Activated naive CD4-positive, alpha-beta T cell treated with Interleukin-2 at 50 U/mL for 16 hours (primary cell): ENCODE data around the gene SEZ6L2.
A peak's percentile ranks its signal among the peaks of the same experiment; 100 is the strongest.
"Not testable (repeated sequence)": the region's sequence is repeated elsewhere in the genome, so short reads cannot be mapped to it uniquely, and the experiment has no call there.

Source experiments
- DNase-seq: peaks from one replicate; pipeline ENCODE4 v3.0.0-alpha.2; 2020

Gene SEZ6L2

DNA sequence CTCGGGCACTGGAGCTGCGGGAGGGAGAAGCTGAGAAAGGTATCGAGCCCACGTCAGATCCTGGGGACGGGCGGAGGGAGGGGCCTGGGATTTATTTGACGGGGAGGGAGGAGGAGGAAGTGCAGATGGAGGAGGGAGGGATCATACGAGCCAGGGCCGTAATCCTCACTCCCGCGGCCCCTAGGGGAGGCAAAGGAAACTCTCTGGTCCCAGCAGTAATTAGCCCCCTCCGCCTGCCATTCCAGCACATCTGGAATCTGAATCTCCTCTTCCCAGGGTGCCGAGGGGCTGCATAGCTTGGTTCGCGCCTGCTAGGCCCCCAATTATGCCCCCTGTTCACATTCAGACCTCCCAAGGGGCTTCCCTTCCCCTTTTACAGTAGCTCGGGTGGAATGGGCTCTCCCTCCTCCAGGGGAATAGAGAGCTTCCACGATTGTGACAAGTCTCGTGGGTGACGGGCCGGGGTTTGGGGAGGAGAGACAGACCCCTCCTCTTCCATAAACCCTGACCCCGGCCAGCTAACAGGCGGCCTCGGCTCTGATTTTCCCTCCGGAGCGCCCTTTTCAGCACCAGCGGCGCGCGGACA lies at the start of gene SEZ6L2:
TSS of gene SEZ6L2 (minus strand) at position 35 of the 586 bp plus-strand sequence. CDS start 531 bp downstream, outside the sequence.
- no peak for DNase-seq

DNA sequence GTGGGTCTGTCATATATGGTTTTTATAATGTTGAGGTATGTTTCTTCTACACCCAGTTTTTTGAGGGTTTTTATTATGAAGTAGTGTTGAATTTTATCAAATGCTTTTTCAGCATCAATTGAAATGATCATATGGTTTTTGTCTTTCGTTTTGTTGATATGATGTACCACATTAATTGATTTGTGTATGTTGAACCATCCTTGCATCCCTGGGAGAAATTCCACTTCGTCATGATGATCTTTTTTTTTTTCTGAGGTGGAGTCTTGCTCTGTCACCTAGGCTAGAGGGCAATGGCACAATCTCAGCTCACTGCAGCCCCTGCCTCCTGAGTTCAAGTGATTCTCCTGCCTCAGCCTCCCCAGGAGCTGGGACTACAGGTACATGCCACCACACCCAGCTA lies 48.5 kb upstream of the SEZ6L2 start:
- DNase-seq: no peak

DNA sequence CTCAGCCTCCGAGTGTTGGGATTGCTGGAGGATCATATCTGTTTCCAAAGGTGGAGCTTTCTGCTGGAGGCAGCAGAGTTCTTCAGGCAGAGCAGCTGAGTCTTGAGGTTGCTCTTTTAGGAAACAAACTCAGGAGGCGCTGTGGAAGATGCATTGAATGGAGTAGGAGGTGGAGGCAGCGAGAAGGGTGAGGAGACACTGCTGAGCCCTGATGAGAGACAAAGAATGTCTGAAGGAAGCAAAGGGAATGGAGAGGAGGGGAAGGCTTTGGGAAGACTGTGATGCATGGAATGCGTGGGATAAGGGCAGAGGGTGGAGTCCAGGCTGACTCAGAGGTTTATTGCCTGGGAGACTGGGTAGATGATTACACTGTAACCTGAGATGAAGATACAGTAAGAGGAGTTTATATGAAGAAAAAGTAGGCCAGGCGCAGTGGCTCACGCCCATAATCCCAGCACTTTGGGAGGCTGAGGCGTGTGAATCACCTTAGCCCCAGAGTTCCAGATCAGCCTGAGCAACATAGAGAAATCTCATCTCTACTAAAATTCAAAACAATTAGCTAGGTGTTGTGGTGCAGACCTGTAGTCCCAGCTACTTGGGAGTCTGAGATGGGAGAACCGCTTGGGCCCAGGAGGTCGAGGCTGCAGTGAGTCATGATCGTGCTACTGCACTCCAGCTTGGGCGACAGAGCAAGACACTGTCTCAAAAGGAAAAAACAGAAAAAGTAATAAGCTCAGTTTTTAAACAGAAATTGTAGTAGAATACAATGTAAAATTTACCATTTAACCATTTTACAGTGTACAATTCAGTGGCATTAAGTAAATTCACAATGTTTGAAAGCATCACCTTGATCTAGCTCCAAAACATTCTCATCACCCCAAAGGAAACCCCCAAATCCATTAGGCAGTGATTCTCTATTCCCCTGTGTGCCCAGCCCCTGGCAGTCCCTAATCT lies 44.8 kb upstream of the SEZ6L2 start:
- DNase-seq: no peak

DNA sequence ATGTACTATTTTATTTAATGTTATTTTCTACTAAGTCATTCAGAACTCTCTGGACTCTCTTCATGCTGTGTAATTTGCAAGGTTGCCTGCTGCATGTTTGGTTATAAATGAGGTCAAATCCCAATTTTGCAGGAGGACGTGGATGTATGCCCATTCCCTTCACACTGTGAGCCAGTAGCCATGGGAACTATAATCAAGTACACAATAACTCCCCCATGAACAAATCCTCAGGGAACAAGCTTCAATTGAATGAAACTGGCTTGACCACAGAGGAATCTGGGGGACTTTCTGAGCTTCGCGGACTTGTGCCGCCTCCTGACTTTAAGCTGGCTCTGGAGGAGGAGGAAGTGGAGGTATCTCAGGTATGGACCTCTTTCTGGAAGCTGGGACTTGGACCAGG lies 41.3 kb upstream of the SEZ6L2 start:
- no peak for DNase-seq

DNA sequence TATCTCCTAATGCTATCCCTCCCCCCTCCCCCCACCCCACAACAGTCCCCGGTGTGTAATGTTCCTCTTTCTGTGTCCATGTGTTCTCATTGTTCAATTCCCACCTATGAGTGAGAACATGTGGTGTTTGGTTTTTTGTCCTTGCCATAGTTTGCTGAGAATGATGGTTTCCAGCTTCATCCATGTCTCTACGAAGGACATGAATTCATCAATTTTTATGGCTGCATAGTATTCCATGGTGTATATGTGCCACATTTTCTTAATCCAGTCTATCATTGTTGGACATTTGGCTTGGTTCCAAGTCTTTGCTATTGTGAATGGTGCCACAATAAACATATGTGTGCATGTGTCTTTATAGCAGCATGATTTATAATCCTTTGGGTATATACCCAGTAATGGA lies 32.4 kb upstream of the SEZ6L2 start:
- not testable (repeated sequence) for DNase-seq

DNA sequence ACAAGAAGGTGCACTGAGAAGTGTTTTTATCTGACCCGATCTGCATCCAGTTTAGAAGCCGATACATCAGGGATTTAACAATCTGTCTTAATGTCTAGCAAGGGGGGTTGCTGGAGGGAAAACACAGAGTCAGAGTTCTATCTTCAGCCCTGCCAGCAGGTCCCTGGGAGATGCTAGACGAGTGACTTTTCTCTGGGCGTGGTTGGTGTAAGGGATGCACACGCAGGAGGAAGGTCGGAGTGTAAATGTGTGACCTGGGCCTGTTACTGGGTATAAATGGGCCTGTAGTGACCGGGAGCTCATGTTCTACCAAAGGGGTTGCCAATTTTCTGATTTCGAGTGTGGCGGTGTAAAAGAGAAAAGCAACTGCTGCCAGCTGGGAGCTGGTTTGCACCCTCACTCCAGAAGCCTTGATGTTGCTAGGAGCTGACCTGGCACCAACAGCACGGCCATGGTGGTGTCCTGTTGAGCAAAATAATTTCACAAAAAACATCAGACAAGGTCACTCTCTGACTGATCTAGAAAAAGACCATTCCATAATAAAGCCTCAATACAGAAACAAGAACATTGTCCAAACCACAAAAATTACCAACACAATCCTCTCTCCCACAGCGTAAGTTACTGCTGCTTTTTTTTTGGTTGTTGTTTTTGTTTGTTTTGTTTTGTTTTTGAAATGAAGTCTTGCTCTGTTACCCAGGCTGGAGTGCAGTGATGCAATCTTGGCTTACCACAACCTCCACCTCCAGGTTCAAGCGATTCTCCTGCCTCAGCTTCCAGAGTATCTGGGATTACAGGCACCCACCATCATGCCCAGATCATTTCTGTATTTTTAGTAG lies 27.9 kb upstream of the SEZ6L2 start:
- no peak for DNase-seq

DNA sequence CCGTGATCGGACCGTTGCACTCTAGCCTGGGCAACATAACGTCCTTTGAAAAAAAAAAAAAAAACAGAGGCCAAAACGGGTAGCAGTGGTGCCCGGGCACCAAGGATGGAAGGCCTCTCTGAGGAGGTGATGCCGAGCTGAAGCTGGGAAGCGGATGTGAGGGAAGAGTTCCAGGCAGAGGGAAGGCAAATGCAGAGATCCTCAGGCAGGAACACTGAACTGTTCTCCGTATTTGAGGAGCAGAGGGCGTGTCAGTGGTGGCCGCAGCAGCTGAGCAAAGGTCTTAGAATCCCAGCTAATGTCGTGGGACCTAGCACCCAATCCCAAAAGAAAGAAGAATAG lies 27.3 kb upstream of the SEZ6L2 start:
- no peak for DNase-seq

DNA sequence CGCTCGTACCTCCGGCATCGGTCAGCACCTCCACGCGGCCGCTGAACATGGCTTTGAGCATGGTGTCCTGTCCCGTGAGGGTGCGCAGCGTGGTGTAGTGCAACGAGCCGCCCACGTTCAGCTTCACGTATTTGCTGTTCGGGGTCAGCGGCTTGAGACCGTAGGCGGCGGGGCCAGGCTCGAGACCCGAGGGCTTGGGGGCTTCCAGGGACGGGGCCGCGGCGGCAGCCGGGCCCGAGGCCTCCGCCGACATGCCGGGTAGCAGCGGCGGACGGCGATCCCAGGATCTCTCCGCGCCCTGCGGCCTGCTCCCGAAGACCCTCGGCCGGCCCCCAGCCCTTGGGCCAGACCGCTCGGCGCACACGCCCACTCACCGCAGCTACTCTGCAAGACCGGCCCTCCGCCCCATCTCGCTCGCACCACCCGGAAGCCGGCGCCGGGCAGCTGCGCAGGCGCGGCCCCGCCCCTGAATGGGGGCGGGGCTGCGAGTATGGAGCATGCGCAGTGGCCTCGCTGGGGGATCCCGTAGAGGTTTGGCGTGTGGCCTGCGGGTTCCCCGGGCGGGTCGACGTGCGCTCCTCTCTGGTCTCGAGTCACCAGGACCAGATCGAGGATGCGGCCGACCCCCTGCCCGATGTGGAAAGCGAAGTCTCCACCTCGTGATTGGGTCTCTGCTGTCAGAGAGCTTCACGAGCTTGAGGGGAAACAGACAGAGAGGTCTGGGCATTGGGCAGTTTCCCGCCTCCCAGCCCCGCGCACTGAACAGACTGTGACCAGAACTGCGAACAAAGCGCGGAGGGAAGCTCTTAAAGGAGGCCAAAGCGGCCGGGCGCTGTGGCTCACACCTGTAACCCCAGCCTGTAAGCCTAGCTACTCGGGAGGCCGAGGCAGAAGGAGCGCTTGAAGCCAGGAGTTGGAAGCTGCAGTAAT lies 26.7 kb upstream of the SEZ6L2 start, which contains the start of gene KCTD13:
TSS of gene KCTD13 (minus strand) at position 446 of the 930 bp plus-strand sequence. CDS start at position 253, 193 bp downstream.
- DNase-seq: peak; percentile 86

DNA sequence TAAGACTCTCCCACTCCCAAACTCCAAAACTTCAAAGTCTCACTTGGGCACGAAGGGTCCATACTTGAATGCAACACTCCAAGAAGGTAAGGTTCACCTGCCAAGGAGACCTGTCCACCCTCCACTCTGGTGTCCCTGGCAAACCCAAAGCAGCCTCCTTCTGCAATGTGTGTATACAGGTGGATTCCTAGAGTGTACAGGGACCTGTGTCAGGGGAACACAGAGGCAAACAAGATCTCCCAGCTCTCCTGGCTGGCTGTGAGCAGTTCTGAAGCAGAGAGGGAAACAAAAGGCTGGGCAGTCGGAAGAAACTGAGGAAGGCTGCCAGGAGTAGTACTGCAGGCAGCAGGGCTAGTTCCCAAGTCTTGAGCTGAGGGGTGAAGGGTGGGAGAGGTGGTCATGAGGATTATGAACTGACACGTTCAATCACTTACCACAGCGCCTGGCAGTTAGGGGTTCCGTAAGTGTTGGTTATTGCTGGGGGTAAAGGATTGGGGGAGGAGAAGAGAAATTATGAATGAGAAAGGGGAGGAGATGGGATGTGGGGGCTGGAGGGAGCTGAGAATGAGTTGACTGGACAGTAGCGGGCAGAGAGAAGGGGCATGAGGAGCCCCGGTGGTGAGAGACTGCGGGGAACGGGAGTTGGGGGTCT lies 25.9 kb upstream of the SEZ6L2 start:
- DNase-seq: no peak

DNA sequence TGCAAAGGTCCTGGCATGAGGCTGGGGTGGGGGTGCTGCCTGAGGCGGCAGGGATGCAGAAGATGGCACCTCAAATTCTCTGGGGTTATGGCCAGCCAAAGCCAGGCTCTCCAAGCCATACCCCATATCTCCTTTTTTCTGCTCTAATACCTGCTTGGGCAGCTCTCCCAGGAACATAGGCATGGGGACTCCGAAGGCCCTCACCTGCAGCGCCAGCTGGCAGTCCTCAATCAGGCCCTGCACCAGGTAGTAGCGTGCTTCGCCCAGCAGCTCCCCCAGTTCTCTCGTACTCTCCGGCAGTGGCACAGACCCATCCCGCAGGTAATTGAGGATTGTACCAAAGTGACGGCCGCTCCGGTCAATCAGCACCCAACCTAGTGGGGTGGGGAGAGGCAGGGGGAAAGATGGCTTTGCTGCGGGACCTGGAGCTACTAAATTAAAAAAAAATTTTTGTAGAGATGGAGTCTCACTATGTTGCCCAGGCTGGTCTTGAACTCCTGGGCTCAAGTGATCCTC lies 23.7 kb upstream of the SEZ6L2 start:
- DNase-seq: no peak

DNA sequence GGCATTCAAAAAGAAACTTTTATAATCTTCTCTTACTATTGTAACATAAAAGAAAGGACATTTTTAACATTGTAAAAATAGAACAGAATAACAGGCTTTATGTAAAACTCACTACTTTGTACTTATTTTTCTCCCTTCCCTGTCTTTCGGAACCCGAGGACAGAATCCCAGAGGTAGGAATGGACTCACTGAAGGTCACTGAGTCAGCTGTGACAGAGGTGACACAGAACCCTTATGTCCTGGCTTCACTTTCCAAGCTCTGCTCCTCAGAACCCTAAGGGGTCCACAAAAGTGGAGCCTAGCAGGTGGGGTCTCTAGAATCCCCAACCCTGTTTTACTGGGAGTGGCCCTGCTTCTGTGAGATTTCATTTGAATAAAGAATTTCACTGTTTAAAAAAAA lies 23.0 kb upstream of the SEZ6L2 start:
- no peak for DNase-seq

DNA sequence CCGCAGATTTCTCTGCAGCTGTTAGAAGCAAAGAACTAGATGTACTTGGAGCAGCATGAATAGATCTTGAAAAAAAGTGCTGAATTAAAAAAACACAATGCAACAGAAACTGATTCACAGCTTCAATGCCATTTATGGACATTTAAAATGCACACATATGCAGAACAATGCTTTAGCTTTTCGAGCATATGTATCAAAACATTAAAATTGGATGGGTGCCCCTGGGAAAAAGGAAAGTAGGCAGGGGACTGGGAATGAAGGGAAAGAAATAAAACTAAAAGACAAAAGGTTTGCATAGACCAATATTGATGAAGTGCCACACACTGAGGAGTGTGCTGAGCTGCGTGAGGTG lies 21.7 kb upstream of the SEZ6L2 start:
- DNase-seq: no peak

DNA sequence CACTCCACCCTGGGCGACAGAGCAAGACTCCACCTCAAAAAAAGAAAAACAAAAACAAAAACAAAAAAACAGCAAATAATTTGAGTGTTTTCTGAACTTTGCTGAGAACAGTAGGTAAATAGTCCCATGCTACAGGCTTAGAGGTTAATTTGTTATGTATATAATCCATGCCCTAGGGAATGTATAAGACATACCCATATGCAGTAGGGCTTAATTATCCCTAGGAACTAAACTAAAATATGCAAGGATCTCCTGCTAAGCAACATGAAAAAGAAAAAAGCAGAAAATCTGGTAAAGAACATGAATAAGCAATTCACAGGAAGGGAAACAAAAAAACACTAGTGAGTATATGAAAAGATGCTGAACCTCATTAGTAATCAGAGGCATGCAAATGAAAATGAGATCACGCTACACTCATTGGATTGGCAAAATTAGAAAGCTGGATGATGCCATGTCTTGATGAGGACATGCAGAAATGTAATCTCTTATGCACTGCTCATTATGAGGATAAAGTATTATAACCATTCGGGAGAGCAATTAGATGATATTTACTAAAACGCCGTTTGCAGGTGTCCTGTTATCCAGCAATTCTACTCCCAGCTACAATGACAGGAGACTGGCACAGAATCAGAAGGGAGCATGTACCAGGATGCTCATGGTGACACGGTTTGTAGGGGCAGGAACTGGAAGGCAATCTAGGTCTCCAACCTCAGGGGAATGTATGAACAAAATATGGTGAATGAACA lies 21.1 kb upstream of the SEZ6L2 start:
- no peak for DNase-seq

DNA sequence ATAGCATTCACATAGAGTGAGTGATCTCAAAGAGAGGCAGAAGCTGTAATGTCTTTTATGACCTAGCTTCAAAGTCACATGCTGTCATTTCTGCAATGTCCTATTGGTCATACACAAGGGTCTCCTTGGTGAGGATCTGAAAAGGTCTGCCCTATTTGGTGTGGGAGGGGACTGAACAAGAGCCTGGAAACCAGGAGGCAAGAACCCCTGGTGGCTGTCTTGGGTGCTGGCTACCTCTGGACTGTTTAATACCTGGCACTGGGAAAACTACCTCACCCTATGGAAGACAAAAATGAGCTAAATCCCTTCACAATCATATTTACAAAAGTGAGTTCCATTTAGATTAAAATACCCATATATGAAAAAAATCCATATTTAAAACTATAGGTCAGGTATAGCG lies 17.6 kb upstream of the SEZ6L2 start:
- no peak for DNase-seq

DNA sequence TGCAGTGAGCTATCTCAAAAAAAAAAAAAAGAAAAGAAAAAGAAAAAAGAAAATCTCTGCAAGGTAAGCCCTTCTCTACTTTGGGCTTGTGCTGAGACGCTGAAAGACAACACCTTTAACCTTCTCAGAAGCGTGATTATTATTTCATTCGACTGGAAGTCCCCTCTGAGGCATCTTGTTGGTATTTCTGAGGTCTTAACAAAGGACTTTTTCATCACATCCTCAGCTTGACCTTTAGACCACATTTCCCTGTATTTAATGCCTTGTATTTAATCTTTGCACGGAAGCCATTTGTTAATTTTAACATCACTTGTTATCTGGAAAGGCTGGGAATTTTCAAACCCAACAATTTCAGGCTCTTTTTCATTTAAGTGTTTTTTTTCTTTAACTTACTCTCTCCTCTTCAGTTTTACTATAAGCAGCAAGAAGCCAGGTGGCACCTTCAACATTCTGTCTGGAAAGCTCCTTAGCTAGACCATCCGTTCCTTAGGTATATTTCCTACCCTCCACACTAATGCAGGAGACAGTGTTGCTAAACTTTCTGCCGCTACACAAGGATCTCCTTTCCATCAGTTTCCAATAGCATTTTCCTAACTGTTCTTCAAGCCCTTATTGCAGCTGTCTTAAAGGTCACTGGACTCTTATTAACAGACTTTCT lies 16.4 kb upstream of the SEZ6L2 start:
- DNase-seq: no peak

DNA sequence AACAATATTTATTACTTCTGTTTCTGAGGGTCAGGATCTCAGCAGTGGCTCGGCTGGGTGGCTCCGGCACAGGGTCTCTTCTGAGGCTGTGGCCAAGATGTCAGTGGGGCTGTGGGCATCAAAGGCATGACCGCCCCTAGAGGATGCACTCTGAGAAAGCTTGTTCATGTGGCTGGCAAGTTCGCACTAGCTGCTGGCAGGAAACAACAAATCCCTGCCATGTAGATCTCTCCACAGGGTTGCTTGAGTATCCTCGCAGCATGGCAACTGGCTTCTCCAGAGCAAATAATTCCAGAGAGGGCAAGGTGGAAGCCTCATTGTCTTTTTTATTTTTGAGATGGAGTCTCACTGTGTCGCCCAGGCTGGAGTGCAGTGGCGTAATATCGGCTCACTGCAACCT lies 14.2 kb upstream of the SEZ6L2 start:
- no peak for DNase-seq

DNA sequence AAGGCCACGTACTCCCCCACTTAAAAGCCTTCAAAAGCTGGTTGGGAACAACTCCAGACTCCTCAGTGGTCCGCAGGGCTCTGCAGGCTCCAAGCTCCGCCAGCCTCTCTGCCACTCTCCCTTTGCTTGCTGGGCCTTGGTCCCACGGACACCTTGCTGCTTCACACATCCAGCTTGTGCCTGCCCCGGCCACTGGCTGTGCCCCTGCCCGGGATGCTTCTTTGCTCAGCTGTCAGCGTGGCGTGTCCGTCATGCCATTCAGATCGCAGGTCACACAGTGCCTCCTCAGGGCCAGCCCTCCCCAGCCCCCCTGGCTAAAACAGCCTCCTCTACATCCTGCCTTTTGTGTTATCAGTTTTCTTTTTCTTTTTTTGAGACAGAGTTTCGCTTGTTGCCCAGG lies 12.7 kb upstream of the SEZ6L2 start:
- DNase-seq: no peak

DNA sequence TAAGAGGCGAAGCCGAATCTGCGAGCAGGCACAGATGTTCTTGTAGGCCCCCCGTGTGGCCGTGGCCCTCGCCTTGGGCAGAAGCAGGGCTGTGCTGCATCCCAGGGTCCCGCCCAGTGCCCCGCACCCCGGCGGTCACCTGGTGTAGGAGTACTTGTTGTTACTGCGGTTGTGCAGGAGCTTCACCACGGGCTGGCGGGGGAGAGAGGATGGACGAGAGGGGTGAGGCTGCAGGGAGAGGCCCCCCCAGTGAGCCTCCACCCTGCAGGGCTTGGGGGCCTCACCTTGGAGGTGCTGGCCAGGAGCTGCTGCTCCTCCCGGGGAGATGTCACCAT lies 12.3 kb upstream of the SEZ6L2 start:
- DNase-seq: no peak

DNA sequence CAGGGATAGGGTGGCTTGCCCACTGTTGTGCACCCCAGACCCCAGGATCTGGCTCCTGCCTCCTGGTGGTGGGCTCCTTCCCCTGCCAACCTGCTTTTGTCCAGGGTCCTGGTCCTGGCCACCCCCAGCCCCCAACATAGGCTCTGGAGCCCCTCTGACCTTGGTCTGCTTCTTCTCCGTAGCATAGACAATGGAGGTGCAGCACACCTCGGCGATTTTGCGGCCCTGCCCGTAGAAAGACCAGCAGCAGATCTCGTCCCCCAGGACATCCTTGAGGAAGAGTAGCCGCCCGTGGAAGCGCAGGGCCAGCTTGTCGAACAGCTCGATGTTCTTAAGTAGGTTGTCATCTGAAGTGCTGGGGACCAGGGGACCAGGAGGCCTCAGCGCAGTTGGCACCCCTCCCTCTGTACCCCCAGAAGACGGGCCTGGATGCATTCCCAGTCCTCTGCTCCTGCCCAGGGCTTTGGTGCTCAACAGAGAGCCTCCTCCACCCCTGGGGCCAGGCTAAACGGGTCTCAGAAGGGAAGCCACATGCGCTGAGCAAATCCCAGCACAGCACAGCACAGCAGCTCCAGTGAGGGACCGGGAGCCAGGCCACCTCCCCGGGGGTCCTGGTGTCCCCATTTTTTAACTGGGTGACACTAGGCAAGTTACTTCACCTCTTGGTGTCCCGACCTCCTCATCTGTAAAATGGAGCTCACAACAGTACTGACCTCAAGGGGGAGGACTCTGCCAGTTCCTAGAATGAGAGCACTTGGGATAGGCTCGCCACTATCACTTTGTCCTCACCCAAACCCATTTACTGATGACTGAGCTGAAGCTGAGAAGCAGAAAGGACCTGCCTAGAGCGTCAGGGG lies 11.7 kb upstream of the SEZ6L2 start:
- DNase-seq: no peak
